Activated CD8-positive, alpha-beta T cell treated with anti-CD3 and anti-CD28 coated beads for 36 hours (primary cell): ENCODE measurements around the gene IL16. TPM values are rescaled to one million over a fixed set of nuclear protein-coding genes. Genes with fewer than 3 reads are reported as not detected.

Experiments used
- ATAC-seq: fragments of 200-7000 bp; cut with Tn5 transposase; one replicate; pipeline ENCODE4 v1.10.0; 2021; ENCODE audit warnings: mild to moderate bottlenecking, moderate library complexity
- CTCF ChIA-PET: fragments of 350-600 bp; sonication (Branson Sonifier 250); formaldehyde crosslinking; loops from one replicate; lab custom pipeline; 2021; ENCODE audit warnings: antibody characterized with exemption; lab: Charles Lee
- POLR2A ChIA-PET: fragments of 350-600 bp; sonication (Branson Sonifier 250); formaldehyde crosslinking; loops from one replicate; lab custom pipeline; 2021; ENCODE audit warnings: antibody characterized with exemption; lab: Charles Lee
- DNase-seq: peaks from one replicate; pipeline ENCODE4 v3.0.0-alpha.2; 2020
- H3K27ac Mint-ChIP-seq: one replicate; pipeline ENCODE4 v1.8.0; 2021; ENCODE audit warnings: mild to moderate bottlenecking, mixed read lengths
- H3K27me3 Mint-ChIP-seq: one replicate; pipeline ENCODE4 v1.8.0; 2021; ENCODE audit warnings: mixed read lengths
- H3K36me3 Mint-ChIP-seq: one replicate; pipeline ENCODE4 v1.8.0; 2021; ENCODE audit warnings: low read depth, mixed read lengths
- H3K4me1 Mint-ChIP-seq: one replicate; pipeline ENCODE4 v1.8.0; 2021; ENCODE audit warnings: low read depth, mixed read lengths
- H3K4me3 Mint-ChIP-seq: one replicate; pipeline ENCODE4 v1.8.0; 2021; ENCODE audit warnings: mild to moderate bottlenecking, moderate library complexity, mixed read lengths
- H3K9me3 Mint-ChIP-seq: one replicate; pipeline ENCODE4 v1.8.0; 2021; ENCODE audit warnings: mixed read lengths
- intact Hi-C: fragments of 100-400 bp; cut with micrococcal nuclease; formaldehyde crosslinking; loops from one replicate; pipeline ENCODE4 v1.10.0; 2022
- total RNA-seq, 2 experiments: library from RNA; stranded (reverse); gene quantifications; one replicate each; pipeline ENCODE4 v1.2.3, GENCODE V29; 2021
- TF ChIP-seq, protein P1 (sequence below): fragments of 200-600 bp; IDR thresholded peaks from one replicate; pipeline ENCODE4 v1.8.0; 2022; ENCODE audit warnings: antibody characterized with exemption, mild to moderate bottlenecking

Gene IL16
- total RNA-seq, 2 experiments from 2014 or later, result 130 to 138 TPM

GRCh38 chr15:81170511-81170910 lies 26.2 kb upstream of the IL16 start:
- Mint-ChIP-seq H3K27me3 (peaks cover 14% of the 10 kb centered on the region), H3K9me3 (no peaks in the 10 kb centered on the region), H3K27ac (no peak overlapping the region), H3K4me1 (peaks cover 2% of the 10 kb centered on the region), H3K4me3 (no peak overlapping the region), H3K36me3 (no peaks in the 10 kb centered on the region)
- TF ChIP-seq, protein P1, sequence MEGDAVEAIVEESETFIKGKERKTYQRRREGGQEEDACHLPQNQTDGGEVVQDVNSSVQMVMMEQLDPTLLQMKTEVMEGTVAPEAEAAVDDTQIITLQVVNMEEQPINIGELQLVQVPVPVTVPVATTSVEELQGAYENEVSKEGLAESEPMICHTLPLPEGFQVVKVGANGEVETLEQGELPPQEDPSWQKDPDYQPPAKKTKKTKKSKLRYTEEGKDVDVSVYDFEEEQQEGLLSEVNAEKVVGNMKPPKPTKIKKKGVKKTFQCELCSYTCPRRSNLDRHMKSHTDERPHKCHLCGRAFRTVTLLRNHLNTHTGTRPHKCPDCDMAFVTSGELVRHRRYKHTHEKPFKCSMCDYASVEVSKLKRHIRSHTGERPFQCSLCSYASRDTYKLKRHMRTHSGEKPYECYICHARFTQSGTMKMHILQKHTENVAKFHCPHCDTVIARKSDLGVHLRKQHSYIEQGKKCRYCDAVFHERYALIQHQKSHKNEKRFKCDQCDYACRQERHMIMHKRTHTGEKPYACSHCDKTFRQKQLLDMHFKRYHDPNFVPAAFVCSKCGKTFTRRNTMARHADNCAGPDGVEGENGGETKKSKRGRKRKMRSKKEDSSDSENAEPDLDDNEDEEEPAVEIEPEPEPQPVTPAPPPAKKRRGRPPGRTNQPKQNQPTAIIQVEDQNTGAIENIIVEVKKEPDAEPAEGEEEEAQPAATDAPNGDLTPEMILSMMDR, result no peak
- intact Hi-C loops, result no loop called here
- no peak for DNase-seq
- ChIA-PET CTCF (interaction anchor here (1.3 to 2.7 kb wide), 3 partner anchors 15 to 96 kb away, joined by 3 to 10 read pairs (median 10); no protein-coding TSS in a partner anchor), POLR2A (interaction anchor here (1.2 kb wide), 1 partner anchor 10 kb away, joined by 4 read pairs; no protein-coding TSS in a partner anchor)
- ATAC-seq, result no peak

DNA sequence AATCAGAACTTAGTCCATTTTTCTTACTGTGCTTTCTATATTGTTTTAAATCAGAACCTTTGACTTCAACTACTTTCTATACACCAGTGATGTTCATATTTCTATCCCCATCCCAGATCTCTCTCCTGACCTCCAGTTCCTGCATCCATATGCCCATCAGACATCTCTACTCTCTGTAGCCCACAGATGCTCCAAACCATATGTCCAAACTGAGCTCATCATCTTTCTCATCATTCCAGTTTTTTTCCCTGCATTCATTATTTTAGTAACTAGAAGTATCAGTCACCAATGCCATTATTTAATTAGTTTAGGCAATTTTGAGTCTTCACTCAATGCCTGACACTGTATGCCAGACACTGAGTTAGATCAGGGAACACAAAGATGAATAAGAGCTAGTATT lies 25.4 kb upstream of the IL16 start:
- peaks cover 14% of the 10 kb centered on the region for H3K27me3 Mint-ChIP-seq
- peaks cover 2% of the 10 kb centered on the region for H3K4me1 Mint-ChIP-seq
- intact Hi-C loops, result no loop called here
- H3K9me3 Mint-ChIP-seq, result no peaks in the 10 kb centered on the region
- no peaks in the 10 kb centered on the region for H3K36me3 Mint-ChIP-seq
- DNase-seq (no peak), ATAC-seq (no peak)
- H3K27ac Mint-ChIP-seq, result no peak overlapping the region
- CTCF ChIA-PET, result interaction anchor here (0.6 to 2.7 kb wide), 3 partner anchors 64 to 201 kb away, joined by 3 to 10 read pairs (median 3); no protein-coding TSS in a partner anchor
- POLR2A ChIA-PET, result interaction anchor here (1.2 kb wide), 1 partner anchor 11 kb away, joined by 4 read pairs; no protein-coding TSS in a partner anchor
- TF ChIP-seq, protein P1, result no peak
- no peak overlapping the region for H3K4me3 Mint-ChIP-seq

GRCh38 chr15:81174125-81174791 lies 22.4 kb upstream of the IL16 start:
- Mint-ChIP-seq H3K4me1 (no peaks in the 10 kb centered on the region), H3K36me3 (no peaks in the 10 kb centered on the region), H3K27ac (no peak overlapping the region), H3K9me3 (no peaks in the 10 kb centered on the region), H3K4me3 (no peak overlapping the region), H3K27me3 (peaks cover 10% of the 10 kb centered on the region)
- no peak for ATAC-seq
- intact Hi-C loops, result no loop called here
- TF ChIP-seq, protein P1, result no peak
- ChIA-PET POLR2A (no interaction called here), CTCF (interaction anchor here (0.9 to 3.5 kb wide), 2 partner anchors 18 to 92 kb away, joined by 3 to 21 read pairs; no protein-coding TSS in a partner anchor)
- no peak for DNase-seq

GRCh38 chr15:81174792-81175327 lies 21.8 kb upstream of the IL16 start:
- no peaks in the 10 kb centered on the region for H3K4me1 Mint-ChIP-seq

More at GRCh38 chr15:81174792-81175327, 21.8 kb upstream of the IL16 start:
- CTCF ChIA-PET, result interaction anchor here (0.9 to 3.5 kb wide), 2 partner anchors 19 to 91 kb away, joined by 3 to 21 read pairs; no protein-coding TSS in a partner anchor
- POLR2A ChIA-PET, result no interaction called here
- TF ChIP-seq, protein P1, result peak; percentile 21
- intact Hi-C loops, result no loop called here
- Mint-ChIP-seq H3K9me3 (no peaks in the 10 kb centered on the region), H3K36me3 (no peaks in the 10 kb centered on the region), H3K27me3 (peaks cover 10% of the 10 kb centered on the region), H3K27ac (no peak overlapping the region), H3K4me3 (no peak overlapping the region)
- no peak for ATAC-seq
- DNase-seq, result no peak
